HG02610 (cell line): ENCODE results near the gene TMC8.

ENCODE experiments used
- ATAC-seq: cut with Tn5 transposase; IDR thresholded peaks from one replicate; pipeline ENCODE4 v1.9.1; 2021; ENCODE audit warnings: mild to moderate bottlenecking, moderate library complexity; ENCODE audit not compliant: unreplicated experiment

Gene TMC8

GRCh38 chr17:78122216-78122930 lies 8.2 kb upstream of the TMC8 start:
- no peak for ATAC-seq

- ATAC-seq: no peak
These were observed 7.7 kb upstream of the TMC8 start for GRCh38 chr17:78122931-78123249.

GRCh38 chr17:78123258-78123929 lies 7.2 kb upstream of the TMC8 start:
- no peak for ATAC-seq

GRCh38 chr17:78124081-78124835 lies 6.3 kb upstream of the TMC8 start:
- no peak for ATAC-seq

DNA sequence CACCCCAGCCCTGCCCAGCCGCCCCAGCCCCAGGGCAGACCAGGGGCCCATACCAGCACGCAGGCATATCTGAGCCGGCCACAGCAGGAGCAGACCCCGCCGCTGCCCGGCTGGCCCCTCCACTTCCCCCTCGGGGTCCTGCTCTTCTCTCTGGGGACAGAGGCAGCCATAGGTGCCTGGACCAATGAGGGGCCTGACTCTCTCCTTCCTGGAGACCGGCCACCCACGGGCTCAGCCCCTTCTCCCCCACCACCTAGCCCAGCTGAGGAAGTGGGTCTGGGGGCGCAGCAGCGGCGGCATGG lies 5.8 kb upstream of the TMC8 start:
- ATAC-seq: no peak

- no peak for ATAC-seq
These were observed 5.2 kb upstream of the TMC8 start for GRCh38 chr17:78125138-78125913.

DNA sequence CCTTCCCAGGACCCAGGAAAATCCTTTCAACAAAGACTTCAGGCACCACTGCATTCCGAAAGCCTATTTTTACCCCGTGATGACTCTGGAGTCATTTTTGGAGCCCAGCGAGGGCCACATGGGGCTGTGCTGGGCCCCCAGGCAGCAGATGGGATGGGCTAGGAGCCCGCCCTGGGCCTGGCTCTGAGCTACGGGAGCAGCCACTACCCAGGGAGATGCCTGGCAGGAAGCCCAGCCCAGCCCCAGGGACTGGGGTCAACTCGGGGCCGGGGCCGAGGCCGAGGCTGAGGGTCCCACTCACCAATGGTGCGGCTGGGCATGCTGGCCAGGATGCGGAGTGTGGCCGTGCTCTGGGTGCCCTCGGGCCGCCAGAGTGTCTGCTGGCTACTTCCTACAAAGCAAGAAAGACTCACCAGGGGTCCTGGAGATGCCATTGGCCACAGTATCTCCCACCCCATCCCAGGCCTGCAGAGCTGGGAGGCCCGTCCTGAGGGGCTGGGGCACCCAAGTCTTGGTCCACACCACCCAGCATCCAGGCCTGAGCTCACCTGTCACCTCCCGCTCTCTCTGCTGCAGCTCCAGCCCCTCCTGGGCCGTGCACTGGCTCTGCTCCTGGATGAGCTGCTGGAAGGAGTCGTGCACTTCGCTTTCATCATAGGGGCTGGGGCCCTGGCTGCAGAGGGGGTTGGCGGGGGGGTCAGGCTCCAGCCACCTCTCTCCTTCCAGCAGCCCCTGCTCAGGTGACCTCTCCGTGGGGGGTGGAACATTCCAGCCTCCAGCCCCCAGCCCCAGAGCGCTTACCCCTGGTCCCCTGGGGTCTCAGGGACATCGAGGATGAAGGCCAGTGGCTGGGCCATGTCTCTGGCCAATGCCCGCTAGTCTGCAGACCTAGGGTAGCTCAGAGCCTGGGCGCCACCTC lies 4.3 kb upstream of the TMC8 start:
- no peak for ATAC-seq

DNA sequence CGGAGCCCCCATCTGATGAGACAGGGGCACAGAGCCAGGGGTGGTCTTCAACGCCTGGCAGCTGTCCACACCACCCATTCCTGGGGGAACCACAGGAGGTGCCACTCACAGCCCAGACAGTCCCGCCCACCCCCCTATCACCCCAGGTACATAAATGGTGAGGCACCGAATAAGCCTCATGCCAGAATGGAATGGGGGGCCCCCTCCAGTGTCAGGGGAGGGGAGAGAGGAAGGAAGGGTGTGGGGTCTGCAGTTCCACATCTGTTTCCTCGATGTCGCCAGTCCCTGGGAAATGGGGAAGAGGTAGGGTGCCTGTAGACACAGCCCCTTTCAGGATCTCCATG lies 3.7 kb upstream of the TMC8 start:
- ATAC-seq: no peak

- no peak for ATAC-seq
These were observed 3.2 kb upstream of the TMC8 start for GRCh38 chr17:78127239-78127887.

- ATAC-seq: no peak
These were observed 2.6 kb upstream of the TMC8 start for GRCh38 chr17:78127888-78128550.

GRCh38 chr17:78128551-78129350 lies 1.8 kb upstream of the TMC8 start, which contains the start of gene TMC6:
TSS of gene TMC6 (minus strand) at chr17:78128755. CDS start at chr17:78126832, 1,923 bp downstream.
- no peak for ATAC-seq

DNA sequence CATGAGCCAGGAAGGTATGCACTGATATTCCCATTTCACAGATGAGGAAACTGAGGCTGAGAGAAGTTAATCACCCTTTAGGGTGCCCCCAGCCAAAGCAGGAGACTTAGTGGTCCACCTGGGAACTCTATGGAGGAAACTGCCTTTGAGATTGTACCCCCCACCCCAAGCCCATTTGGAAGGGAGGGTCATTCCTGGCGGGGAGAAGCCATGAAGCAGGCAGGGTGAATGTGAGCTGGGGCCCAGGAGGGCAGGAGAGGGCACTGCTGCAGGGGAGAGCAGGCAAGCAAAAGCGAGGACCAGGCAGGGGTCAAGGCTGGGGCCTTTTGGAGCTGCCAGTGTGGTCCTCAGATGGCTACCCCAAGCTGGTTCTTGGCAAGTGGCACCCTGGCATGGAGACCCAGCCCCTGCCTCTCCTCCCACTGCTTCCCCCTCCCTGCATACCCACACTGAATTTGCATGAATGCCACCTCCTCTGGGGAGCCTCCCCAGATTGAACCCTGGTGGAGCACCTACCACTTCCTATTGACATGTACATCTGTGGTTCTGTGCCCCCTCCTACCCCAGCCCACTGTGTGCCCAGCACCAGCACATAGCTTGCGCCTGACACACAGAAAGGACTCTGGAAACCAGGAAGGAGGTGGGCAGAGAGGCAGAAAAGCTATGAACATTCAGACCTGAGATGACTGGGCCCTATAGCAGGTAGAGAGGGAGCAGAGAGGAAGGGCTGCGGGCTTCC lies 1.1 kb upstream of the TMC8 start:
- ATAC-seq: no peak

- no peak for ATAC-seq
These were observed 508 bp upstream of the TMC8 start for GRCh38 chr17:78130090-78130436.

DNA sequence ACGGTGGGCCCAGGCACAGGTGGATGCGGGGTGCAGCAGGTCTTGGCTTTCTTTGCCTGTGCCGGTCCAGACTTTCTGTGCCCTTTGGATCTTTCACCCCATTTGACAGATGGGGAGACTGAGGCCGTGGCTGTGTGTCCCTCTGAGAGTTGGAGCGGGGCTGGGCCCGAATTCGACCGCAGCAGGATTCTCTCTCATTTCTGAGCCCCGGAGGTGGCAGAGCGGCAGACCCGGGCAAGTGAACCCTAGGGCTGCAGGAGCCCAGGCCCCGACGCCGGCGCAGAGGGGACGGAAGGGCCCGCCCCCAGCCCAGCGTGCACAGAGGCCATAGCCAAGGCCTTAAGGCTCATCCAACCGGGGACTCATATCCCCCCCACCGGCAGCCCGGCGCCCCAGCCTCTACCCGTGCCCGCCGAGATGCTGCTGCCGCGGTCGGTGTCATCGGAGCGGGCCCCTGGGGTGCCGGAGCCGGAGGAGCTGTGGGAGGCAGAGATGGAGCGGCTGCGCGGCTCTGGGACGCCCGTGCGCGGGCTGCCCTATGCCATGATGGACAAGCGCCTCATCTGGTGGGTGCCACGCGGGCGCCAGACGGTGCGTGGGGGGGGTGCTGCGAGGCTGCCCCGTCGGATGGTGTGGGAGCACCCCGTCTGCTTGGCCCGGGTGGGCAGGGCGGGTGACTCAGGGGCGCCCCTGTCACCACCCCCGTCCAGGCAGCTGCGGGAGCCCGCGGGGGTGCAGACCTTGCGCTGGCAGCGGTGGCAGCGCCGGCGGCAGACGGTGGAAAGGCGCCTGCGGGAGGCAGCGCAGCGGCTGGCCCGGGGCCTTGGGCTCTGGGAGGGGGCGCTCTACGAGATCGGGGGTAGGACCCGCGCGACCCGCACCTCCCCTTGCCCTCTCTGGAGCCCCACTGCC lies 857 bp downstream of the TMC8 start:
- no peak for ATAC-seq

- ATAC-seq: no peak
These were observed 1.6 kb downstream of the TMC8 start for GRCh38 chr17:78132084-78132676.

DNA sequence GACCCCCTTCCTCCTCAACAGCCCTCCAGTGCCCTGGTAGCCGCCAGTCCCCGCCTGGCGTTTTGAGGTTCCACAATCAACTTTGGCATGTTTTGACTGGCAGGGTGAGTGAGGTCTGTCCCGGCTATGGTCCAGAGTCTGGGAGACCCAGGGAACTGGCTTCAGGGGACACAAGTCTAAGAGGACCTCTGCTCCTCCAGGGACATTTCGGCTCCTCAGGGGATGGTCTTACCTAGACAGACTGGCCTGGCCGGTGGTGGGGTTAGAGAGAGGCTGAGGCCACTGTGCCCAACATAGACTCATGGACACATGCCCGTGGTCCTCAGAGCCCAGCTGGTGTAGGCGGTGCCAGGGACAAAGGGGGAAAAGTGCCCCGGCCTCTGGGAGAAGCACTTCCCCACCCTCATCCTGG lies 2.2 kb downstream of the TMC8 start:
- ATAC-seq: no peak
